GM18858 (cell line): ENCODE data around the gene TNRC6A.

Experiments
- ATAC-seq: cut with Tn5 transposase; IDR thresholded peaks from one replicate; pipeline ENCODE4 v1.9.1; 2021; ENCODE audit not compliant: unreplicated experiment

The TNRC6A gene

DNA sequence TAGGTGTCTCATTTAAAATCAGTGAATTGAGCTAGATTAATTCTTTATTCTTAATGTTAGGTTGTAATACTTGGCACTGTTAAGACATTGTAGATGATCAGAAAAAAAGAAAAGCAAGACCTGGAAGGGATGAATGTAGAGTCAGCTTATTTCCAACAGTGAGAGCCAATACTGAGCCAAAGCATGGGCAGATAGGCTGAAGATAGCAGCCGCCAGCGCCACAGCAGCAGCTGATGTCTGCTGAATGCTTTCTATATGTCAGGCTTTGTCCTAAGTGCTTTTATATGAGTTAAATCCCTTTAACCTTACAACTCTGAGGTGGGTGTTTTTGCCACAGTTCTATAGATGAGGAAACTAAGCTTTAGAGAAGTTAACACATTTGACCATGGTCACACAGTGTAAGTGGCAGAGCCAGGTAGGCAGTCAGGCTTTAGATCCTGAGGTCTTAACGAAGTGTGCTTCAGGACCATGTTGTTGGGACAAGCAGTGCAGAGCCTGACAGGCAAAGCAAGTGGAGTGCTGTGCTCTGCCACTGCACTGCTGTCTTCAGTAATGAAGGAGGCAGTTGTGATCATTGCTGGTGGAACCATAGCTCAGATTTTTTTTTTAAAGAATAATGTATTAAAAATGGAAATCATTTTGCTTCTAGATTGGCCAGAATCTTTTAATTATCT, 25.9 kb downstream of the TNRC6A start:
- ATAC-seq, result no peak

DNA sequence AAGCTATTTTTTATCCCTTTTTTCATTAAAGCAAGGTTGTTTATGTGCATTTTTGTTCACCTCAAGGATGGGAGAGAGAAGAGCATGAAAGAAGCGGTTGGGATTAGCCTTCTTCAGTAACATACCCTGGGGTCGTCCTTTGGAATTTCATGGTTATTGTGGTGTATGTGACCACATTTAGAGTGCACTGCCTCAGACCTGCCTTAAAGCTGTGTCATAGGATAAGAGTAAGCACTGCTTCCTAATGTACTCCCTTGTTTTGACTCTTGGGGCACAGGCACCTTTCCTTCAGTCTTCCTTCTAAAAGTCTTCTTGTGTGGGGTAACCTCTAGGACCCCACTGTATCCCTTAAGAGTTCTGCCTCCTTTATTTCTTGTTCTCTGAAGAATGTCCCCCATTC, 28.9 kb downstream of the TNRC6A start:
- ATAC-seq, result no peak

DNA sequence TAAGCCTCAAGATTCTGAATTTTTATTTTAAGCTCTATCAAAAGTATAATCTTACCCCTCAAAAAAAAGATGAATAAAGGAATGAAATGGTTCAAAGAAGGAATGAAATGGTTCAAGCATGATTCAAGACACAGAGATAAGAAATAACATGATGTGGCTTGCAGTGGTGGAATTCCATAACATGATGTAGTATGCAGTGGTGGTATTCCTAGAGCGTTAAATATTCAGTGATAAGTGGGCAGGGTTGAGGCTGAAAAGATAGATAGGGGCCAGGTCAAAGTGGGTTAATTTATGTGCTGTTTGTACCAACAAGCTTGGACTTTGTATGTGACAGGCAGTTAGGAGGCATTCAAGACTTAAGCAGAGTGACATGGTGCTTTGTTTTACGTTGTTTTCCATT, 29.6 kb downstream of the TNRC6A start:
- no peak for ATAC-seq

DNA sequence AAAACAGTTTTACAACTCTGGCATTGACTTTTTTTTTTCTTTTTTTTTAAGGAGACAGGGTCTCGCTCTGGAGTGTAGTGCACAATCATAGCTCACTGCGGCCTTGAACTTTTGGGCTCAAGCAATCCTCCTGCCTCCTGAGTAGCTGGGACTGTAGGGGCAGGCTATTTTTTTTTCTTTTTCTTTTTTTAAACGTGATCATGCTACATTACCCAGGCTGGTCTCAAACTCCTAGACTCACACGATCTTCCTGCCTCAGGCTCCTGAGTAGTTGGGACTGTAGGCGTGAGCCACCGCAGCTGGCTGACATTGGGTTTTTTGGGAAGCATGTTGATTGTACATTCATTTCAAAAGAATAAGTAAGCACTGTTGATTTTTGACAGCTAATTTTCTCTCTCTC, 32.1 kb downstream of the TNRC6A start:
- no peak for ATAC-seq

DNA sequence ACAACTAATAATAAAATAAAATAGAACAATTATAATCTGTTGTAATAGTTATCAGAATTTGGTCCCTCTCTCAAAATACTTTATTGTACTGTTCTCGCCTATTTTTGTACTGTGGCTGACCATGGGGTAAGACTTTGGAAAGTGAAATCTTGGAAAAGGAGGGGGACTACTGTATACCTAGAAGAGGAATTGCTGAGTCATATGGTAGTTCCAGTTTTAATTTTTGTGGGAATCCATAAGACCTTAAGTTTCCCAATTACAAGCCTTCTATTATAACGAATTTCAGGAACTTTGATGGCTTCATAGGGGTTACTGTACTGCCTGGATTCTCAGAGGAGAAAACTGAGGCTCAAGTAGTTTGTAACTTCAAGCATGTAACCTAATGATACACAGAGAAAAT, 35.5 kb downstream of the TNRC6A start:
- no peak for ATAC-seq

DNA sequence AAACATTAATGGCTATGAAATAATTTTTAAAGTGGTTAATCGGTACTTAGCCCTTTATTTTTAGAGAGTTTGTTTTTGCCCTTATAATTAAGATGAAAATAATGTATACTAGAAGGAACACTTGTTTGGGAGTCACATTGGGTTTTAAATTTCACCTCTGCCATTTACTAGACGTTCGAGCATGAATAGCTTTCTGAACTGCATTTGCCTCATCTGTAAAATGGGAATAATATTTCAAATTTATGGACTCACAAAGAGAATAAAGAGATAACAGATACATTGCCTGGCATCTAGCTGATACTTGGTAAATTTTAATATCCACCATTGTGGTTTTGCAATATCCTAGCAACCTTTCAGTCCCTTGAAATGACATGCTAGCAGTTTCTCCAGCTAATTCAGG, 36.6 kb downstream of the TNRC6A start:
- no peak for ATAC-seq

DNA sequence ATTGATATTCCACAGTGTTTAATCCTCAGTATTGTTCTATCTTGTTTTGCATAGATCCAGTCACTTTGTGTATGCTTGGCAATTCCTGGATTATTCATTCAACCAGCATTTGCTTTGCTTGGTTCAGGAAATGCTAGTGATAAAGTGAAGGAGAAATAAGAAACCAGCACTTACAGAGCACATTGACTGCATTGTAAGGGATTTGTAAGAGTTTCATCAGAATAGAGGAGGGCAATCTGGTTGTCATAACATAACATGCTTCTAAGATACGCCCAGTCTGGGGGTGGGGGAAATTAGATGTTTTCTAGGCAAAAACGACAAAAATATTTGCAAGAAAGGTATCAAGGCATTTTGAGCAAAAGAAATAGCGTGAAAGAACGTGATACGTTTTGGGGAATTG, 40.4 kb downstream of the TNRC6A start:
- ATAC-seq, result no peak

DNA sequence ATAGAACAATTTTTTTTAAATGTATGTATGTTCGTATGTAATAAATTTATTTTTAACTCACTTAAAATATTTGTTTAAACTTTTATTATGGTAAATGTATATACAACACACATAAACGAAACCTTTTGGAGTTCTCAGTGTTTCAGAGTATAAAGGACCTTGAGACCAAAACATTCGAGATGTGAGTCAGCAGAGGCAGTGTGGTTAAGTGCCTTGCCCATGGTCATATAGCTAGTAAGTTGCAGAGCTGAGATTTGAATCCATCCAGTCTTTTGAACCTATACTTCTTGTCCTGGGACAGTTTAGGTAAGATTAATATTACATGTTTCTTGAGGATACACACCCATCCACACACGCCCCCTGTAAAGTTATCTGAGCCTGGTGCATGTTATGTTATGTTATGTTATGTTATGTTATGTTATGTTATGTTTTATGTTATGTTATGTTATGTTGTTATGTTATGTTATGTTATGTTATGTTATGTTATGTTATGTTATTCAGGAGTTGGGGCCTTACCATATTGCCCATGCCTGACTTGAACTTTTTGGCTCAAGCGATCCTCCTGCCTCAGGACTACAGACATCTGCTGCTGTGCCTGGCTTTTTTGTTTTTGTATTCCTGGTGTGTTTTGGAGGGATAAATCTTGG, 41.8 kb downstream of the TNRC6A start:
- no peak for ATAC-seq

DNA sequence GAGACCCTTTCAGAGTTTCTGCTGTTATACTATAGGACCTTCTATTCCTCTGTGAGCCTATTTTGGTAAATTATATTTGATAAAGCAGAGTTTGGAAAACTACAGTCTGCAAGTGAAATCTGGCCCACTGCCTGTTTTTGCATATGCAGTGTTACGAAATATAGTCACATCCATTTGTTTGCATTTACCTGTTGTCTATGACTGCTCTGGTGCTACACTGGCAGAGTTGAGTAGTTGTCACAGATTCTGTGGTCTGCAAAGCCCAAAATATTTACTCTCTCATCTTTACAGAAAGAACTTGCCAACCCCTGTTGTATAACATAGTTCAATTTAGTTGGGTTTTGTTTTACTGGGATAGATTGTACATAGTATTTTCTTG, 42.3 kb downstream of the TNRC6A start:
- ATAC-seq, result no peak

DNA sequence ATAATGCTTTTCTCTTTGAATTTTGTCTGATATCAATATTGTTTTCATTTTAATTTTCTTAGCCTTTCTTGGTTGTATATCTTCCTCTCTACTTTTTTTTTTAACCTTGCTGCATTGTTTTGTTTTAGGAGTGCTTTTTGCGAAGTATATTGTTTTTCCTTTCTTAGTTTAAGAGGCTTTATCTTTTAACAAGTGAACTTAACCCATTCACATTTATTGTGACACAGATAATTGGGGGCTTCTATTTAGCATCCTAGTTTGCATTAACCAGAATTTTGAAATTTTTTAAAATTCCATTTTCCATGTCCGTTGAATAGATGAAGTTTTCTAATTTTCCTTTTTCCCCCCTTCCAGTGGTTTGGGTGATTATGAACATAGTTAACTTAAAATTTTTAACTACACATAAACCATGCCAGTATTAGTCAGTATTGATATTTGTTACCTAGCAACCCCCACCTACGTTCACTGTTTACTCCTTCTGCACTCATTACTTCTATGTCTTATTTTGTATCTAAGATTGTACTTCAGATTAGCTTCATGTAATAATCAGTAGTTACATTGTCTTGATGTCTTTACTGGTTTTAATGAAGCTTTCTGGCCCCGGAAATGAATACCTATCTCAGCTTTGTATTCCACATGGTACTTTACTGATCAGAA, 44.4 kb downstream of the TNRC6A start:
- no peak for ATAC-seq

DNA sequence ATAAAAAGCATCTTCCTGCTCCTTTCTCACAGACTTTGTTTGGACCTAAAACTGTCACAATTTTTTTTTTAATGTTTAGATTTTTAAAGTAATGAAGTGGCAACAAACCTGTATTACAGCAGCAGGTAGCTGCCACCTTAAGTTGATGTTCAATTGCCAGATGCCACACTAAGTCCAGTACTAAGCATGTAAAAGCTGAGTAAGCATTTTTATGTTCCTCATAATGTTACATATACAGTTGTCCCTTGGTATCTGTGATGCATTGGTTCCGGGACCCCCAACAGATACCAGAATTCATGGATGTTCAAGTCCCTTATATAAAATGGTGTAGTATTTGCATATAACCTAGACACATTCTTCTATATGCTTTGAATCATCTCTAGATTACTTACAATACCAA, 45.1 kb downstream of the TNRC6A start:
- no peak for ATAC-seq

DNA sequence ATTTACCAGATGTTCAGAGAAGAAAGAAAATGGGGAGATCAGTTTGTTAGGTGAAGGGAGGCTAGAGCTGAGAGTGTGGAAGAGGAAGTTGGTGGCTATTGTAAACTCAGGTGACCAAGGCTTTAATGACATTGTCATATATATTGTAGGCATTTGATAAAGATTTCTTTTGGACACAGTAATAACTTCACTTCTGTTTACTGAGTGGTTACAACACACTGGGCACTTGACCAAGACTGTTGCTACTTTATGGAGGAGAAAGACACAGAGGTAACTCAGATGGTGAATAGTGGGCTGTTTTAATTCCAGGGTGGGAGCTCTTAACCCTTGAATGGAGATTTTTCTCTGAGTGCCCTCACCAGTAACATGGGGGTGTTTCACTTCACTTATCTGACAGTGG, 46.0 kb downstream of the TNRC6A start:
- no peak for ATAC-seq

DNA sequence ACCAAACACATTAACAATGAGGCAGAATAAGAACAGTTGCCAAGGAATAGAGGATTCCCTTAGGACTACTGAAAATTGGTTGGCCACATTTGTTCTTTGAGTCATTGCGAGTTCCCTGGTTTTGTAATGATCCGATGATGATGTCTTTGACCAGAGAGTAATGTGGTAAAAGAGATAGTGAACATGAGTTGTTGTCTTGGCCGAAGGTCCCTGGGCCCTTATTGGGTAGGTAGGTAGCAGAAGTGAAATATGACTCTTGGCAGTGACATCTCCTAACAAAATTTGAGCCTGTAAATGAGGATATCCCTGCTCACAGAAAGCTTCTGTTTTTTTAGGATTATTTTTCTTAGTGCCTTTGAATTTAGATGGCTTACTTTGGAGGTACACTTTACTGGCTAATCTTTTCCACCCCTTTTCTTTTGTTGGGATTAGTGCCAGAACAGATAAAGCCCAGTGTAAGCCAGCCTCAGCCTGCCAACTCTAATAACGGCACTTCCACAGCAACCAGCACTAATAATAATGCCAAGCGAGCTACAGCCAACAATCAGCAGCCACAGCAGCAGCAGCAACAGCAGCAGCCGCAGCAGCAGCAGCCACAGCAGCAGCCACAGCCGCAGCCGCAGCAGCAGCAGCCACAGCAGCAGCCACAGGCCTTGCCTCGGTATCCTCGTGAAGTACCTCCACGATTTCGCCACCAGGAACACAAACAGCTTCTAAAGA, 47.2 kb downstream of the TNRC6A start:
- ATAC-seq, result no peak

DNA sequence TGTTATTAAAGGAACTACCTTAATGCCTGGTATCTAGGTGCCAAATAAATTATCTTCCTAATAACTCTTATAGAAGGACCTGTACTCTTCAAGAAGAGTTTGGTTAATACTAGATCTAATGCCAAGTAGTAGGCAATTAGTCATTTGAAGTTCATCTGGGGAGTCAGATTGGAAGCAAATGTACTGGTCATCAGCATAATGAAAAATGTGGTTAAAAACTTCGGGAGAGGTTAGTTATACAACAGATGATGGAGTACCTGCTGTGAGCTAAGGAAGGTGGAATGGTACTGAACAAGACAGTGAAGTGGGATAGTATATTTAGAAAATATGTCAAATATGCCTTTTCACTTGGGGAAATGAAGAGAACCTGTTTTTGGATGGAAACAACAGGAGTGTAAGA, 49.2 kb downstream of the TNRC6A start:
- no peak for ATAC-seq

DNA sequence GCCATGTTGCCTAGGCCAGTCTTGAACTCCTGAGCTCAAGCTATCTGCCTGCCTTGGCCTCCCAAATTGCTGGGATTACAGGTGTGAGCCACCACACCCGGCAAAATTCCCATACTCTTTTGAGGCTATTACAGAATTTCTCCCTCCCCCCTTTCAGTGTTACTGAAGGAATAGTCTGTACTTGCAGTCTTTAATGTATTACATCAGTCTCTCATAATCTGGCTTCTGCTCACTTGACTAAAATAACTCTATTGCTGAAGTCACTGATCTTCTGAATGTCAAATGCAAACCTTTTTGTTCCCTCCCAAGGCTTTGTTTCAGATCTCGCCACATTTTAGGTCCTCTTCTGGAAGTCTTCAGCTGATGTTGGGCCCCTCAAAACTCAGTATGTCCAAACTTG, 51.8 kb downstream of the TNRC6A start:
- ATAC-seq, result no peak

DNA sequence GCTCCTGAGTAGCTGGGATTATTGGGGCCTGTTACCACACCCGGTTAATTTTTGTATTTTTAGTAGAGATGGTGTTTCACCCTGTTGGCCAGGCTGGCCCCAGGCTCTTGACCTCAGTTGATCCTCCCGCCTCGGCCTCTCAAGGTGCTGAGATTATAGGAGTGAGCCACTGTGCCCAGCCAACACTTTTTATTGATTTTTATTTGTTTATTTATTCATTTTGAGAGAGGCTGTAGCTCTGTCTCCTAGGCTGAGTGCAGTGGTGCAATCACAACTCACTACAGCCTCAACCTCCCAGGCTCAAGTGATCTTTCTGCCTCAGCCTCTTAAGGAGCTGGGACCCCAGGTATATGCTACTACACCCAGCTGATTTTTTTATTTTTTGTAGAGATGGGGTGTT, 54.7 kb downstream of the TNRC6A start:
- no peak for ATAC-seq

DNA sequence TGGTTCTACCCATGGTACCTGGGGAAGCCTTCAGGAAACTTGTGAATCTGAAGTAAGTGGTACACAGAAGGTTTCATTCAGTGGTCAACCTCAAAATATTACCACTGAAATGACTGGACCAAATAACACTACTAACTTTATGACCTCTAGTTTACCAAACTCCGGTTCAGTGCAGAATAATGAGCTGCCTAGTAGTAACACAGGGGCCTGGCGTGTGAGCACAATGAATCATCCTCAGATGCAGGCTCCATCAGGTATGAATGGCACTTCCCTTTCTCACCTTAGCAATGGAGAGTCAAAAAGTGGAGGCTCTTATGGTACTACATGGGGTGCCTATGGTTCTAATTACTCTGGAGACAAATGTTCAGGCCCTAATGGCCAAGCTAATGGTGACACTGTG, 60.4 kb downstream of the TNRC6A start:
- ATAC-seq, result no peak

DNA sequence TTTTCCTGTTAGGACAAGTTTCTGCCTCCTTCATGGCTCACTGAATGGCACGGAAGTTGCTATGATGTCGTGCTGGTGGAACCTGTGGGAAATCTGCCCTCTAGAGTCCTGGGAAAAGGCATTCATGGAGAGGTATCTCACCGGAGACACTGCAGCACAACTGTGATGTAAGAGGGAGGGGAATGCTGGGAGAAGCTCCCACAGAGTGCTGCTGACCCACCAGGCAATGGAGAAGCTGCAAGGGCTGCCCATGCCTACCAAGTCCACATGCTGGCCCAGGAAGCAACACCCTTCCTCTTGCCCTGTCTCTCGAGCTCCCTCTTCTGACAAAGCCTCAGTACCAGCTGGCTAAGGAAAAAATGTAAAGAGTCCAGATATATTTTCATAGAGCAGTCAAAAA, 71.1 kb downstream of the TNRC6A start:
- ATAC-seq, result no peak

DNA sequence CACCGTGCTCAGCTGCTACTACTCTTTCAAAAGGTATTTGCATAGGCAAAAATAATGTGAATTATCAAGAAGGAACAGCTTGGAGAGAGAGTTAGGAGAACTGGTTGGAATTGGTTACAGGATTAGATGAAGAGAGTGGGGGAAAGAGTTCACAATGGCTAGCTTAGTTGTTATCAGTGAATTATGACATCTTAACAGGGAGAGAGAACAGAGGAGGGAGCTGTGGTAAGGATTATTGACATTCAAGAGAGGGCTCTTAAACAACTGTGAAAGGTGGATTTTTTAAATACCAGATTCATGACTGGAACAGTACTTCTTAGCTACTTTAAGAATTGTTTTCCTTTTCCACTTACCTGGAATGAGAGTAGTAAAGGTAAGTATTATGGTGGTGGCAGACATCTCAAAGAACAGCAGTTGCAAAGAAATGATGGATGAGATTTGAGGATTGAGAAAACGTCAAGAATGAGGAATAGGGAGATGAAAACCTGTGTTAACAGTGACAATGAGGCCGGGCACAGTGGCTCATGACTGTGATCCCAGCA, 72.4 kb downstream of the TNRC6A start:
- ATAC-seq, result no peak

DNA sequence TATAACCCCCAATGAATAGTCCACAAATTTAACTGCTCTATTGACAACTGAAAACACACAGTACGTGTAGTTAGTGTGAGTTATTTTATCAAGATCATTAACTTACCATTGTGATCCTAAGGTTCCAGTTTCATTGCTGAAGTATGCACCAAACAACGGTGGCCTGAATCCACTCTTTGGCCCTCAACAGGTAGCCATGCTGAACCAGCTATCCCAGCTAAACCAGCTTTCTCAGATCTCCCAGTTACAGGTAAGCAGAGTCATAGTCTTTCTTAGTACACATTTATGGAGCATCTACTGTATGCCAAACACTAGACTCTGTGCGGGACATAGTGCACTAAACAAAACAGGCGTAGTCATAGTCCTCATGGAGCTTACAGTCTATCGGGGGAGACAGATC, 76.0 kb downstream of the TNRC6A start:
- ATAC-seq, result no peak

DNA sequence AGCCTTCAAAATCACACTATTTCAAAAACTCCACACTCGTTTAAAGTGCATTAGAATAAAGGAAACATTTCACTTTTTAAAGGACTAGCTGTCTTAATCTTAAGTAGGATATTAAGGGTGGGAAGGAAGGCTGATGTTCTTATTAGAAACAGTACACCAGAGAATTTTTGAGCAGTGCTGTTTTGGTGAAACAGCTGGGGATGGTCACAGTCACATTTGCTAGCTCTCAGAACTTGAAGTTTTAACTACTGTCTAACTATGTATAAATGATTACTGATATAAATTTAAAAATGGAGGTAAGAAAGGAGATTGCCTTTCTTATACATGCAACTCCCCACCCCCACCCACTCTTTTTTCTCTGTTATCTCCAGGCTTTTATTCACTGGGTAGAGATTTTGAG, 77.8 kb downstream of the TNRC6A start:
- ATAC-seq, result no peak
